ENCODE measurements around the gene DCST1.
A peak's percentile ranks its signal among the peaks of the same experiment; 100 is the strongest.

Gene DCST1

DNA sequence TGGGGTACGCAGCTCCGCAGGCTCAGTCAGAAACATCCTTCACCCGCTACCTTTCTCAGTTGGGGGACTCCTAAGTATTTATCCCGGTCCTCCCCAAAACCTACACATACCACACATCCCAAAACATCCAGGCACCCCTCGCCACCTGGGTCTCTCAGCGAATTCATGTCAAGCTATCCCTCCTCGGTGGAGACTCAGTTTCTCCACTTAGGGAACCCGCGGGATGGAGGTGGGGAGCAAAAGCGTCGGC lies 32.3 kb upstream of the DCST1 start:
- DNase-seq, result no peak

DNA sequence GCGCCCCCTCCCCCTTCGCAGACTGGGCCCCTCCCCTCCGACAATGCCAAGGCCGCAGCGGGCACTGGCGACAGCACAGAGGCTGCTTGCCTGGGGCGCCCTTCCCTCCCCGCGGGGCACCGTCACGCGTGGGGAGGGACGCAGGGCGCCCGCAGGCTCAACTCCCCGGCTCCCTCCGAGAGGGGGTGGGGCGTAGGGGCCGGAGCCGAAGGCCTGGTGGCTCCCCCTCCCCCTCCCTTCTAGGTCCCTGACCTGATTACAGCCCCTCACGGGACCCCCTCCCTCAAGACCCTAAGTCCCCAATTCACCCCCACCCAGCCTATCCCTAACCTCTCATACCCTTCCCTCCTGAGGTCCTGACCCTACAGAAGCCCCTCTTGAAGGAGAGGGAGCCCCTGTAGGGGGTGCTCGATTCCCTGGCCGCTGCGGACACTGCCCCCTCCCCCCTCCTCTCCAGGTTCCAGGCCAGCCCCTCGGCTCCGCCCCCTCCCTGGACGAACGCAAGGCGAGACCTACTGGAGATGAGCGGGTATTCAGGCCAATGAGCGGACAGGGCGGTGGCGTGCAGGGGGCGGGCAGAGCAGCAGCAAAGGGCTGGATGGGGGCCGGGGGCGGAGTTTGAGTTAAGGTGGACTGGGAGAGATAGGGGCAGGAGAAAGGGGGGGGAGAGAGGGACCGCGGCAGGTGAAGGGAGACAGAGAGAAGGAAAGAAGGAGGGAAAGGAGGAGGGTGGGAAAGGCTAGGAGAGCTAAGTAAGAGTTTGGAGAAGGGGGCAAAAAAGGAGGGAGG lies 31.8 kb upstream of the DCST1 start:
- DNase-seq, result peak; percentile 97

DNA sequence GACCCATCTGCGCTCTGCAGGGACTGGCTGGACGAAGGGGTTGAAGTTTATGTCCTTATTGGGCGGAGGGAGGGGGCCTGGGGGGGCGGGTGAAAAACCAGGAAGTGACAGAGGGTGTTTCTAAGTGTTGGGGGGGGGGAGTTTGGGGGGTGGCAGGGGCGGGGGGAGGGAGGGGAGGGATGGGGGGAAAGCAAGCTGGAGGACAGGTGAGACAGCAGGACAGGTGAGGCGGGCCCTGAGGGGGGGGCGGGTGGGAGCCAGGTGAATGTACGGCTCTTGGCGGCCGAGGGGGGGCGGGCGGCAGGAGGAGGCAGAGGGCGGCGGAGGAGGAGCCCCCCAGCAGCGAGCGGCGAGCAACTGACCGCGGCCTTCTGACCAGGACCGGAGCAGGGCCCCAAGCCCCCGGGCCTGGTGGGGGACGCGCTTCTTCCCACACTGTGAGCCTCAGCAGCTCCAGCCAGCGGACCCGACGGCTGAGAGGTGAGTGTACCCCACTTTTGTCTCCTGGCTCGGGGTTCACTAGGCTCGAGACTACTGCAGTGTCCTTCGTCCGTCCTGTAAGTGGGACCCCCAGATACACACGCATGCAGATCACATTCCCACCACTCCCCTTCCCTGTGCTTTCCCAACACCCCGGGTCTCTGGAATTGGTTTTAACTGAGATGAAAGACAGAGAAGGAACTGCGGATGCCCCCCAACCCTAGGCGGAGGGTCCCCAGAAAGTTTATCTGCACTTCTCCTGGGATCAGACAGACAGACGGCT lies 31.0 kb upstream of the DCST1 start, which contains the start of gene ZBTB7B:
ZBTB7B (plus strand) TSS at position 339 of the 763 bp plus-strand sequence. CDS start 11,859 bp downstream, outside the sequence.
- no peak for DNase-seq

DNA sequence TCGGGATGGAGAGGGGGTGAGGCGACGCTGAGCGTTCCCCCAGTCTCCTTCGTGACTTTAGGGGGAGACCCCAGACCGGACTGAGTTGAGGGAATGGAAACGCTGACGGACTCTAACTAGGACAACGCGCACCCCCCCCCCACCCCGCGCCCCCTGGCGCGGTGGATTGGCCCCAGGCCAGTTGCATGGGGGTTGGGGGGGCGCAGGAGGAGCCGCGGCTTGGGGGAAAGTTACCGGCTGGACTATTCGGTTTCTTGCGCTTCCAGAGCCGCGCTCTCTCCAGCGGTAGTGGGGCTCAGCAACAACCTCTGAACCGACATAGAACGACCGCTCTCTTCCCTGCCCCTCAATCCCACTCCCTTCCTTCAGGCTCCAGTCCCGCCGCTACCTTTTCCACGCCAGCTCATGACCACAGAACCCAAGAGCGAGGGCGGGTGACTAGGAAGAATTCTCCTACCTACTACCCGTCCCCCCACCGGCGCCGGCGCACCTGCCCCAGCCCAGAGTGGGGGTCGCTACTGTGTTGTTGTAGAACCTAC lies 30.3 kb upstream of the DCST1 start:
- peak; percentile 20 for DNase-seq

DNA sequence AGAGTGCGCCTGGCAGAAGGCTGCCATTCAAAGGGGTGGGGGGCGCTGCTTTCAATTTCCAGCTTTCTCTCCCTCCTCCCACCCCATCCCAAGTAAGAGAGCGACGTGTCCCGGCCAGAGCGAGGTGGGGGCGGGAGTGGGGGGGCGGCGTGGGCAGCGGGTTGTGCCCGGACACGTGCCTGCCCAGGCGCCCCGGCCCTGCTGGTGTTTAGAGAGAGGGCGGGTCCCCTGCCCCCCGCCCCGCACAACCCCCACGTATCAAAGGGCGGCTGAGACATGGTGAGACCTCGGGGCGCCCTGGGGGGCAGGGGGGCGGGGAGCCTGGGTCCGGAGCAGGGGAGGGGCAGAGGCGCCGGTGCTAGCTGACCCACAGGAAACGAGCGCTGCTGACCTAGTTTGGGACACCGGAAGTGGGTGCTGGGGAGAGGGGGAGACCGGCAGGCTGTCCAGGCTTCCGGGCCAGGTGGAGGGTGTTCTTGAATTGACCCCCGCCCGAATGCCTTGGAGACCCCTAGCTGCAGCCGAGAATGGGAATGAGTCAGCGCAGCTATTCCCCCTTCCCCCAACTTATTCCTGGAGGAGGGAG lies 29.8 kb upstream of the DCST1 start:
- DNase-seq, result peak; percentile 17

DNA sequence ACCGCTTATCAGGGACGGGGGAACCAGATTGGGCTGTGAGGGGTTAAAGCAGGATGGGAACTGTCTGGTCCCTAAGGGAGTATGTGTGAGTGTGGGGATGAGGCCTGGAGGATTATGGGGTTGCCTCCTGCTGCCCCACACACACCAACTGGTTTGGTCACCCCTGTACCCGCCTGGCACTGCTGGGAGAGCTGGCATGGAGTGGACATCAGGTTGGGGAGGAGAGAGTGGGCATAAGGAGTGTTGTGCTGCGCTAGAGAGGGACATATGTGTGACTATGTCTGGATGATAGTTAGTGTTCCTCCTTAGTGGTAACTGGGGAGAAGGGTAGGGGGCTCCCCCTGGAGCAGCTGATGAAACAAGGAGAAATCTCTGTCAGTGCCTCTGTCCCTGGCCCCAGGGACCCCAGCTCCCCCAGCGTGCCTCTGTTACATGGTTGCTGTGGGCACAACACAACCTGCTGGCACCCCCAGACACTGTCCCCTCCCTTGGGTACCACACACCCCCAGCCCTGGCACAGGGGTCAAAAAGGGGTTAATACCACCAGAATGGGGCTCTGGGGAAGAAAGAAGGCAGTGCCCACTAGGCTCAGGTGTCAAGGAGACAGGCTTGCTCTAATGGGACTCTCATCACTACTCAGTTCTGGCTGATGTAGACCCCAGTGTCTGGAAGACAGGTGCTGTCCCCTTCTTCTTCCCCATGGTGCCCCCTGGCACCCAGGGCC lies 29.1 kb upstream of the DCST1 start:
- DNase-seq, result no peak

DNA sequence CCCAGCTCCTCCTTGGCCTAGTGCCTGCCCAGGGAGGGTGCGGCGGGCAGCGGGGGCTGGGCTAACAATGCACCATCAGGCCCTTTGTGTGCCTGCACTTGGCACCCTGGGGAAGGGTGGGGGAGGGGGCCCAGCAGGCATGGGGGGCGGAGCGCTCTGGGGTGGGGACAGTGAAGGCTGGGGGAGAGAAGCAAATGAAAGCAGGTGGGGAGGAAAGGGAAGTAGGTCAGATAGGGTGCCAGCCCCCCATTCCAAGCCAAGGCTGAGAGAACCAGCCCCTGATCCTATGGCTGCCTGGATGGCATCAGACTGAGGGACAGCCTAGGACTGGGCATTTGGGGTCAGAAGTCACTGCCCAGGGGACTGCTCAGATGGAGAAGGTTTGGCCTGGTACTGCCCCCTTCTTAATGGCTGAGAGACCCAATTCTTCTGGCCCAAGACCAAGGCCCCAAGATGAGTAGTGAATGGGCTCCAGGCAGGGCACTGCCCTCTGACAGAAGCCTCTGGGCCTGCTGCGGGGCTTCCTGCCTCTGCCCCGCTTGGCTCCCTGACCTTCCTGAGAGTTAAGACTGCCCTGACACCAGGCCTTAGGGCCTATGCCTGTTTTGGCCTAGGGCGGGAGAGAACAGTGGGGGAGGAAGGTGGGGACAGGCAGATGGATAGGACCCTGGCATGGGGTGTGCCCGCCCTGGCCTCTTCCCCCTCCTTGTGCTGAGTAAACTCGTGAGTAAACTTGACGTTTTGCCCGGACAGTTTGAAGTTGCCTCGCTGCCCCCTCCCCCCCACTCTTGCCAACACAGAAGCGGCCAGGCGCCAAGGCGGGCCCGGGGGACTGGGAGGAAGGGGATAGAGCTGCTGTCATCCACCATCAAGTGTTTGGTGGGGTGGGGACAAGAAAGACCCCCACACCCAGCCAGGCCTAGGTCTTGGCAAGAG lies 28.3 kb upstream of the DCST1 start:
- no peak for DNase-seq

DNA sequence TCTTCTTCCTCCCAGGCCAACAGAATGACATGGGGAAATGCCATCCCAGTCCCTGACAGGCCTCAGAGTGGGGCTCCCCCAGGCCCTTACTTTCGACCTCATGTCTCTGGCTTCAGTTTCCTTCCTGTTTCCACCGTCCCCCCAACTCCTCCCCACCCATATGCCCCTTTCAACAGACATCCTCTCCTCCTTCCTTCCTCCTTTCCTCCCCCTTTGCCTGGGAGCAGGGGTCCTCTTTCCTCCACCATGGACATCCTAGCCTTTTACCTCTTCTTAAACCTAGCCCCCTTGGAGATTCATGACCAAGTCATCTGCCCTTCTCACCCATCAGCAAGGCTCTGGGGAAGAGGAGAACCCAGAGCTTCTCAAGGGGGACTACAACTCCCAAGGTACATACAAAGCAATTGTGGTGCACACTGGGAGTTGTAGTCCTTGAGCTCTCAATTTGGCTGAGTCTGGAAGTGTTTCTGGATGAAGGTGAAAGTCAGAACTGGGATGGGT lies 27.0 kb upstream of the DCST1 start:
- DNase-seq, result no peak

DNA sequence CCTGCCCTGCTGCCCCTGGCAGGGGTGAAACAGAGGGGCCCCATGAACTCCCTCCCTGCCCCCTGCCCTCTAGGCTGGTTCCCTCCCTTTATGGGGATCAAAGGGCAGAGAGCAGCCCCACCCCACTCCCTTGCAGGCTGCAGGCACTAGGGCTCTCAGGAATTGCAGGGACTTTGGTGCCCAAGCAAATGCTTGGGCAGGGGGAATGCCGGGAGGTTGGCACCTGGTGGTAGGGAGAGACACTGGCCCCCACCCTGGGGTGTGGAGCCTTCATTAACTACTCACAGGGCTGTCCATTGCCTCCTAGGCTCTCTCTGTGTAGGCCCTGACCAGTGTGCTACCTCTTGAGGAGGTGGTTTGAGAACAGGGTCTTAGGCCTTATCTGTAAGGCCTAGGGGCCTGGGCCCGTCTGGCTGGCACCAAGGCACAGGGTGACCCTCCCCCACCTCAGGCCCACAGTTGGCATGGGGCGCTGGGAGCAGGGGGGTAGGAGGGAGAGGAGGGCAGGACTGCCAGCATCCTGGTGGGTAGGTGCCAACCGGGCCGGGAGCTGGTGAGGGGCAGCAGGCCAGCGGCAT lies 26.3 kb upstream of the DCST1 start:
- DNase-seq, result no peak

DNA sequence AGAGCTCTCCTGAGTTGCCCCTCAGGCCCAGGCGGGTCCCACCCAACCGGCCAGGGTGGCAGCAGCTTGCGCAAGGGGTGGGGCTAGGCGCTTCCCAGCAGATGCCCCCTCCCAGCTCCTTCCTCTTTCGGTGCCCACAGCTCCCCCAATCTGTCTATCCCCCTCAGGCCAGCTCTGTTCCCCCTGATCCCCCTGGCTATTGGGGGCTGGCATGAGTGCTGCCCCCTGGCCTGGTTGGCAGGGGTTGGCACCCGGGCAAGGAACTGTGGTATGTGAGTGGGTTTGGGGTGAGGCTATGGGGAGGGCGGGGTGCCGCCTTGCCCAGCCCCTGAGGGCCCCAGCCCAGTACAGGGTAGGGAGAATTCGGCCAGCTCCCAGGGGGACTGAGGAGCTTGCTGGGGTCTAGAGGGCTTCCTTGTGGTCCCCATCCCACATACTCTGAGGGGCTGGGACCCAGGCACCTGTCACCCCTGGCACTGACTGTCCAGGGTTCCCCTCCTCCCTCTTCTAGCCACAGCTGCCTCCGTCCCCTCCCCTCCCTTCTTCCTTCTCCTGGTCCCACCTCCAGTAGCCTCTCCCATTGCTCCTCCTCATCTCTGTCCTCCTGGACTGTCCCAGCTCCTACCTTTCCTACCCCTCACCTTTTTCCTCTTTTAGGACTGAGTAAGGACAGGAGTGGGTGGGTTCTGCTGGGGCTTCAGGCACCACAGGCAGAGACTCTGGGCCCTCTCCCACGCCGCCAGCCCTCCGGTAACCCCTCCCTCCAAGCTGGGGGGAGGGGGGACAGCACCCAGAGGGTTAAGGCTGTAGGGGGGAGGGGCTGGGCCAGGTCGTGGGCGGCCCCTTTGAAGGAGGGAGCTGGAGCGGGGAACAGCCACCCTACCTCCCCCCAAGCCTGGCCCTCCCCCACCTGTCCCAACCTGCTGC lies 25.3 kb upstream of the DCST1 start:
- DNase-seq, result no peak

DNA sequence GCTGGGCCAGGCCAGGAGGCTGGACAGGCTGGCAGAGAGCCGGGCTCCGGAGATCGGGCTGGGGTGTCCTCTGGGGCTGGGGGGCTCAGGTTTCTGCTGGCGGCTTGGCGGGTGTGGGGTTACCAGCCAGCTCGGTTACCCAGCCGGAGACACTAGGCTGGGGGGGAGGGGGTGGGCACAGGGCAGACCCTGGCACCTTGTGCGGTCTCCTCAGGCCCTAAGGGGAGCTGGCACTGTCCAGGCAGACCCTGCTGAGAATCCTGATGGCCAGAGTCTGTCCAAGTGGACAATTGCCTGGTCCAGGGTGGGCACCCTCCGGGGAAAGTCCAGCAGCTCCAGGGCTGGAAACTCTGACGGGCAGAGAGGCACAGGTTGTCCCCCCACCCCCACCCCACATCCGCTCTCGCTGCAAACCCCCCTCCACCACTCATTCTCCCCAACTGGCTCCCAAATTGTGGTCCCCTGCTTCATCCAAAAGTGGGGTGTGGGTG lies 24.4 kb upstream of the DCST1 start:
- no peak for DNase-seq

DNA sequence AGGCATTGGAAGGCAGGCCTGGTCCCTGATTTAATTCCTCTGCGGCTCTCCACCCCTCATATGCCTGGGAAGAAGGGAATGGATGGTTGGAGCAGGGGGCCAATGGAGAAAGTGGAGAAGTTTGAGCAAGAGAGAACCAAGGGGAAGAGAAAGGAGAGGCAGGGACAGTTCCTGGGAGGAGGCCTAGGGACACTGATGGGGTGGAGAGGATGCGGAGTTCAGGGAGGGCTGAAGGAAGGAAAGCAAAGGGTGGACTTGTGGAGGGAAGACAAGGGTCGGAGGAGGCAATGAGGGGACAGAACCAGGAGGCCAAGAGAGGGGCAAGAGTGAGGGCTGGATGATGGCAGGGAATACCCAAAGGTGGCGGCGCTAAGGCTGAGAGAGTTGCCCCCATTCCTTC lies 23.9 kb upstream of the DCST1 start:
- DNase-seq, result no peak

DNA sequence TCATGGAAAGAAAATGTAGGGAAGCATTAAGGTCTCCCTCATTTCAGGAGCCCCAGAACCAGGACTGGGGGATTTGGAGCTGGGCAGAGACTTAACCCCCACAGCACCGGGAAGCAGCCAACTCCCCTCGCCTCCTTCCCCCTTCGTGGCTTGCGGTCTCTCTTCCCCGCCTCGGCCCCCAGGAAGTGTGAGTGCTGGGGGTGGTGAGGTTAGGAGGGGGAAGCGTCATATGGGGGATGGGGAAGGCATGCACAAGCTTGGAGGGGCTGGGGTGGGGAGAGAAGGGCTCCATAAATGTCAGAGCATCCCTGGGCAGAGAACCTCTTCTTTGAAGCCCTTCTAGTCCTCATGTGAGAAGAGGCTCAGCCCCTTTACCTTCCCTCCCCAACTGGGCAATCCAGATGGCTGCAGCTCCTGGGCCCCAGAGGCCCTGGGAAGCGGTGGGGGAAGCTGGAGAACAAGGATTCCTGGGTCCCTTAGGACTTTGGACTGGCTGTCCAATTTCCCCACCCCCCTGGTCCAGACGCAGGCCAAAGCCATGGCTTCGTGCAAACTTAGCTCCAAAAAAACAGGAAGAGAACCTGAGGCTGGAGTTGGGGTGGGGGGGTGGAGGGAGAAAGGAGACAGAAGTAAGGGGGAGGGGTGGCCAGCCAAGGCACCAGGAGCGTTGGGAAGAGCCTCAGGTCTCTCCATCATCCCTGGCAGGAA lies 23.3 kb upstream of the DCST1 start:
- DNase-seq, result no peak

DNA sequence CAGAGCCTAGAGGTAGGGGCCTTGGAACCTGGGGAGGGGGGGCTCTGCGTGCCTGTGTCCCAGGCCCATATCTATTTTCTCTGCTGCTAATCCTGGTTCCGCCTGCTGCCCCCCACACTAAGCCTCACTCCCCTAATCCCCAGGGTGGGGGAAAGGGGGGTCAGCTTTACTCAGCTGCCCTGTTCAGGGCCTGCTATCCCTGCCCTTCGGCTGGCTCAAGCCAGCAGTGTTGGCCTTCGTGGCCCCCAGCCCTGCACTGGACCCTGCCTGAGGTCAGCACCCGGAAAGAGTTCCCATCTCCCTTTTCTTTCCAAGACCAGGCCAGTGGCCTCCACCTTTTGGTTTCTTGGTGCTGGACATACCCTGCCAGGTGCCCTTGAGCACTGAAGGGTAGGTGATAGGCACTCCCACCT lies 22.6 kb upstream of the DCST1 start:
- no peak for DNase-seq

DNA sequence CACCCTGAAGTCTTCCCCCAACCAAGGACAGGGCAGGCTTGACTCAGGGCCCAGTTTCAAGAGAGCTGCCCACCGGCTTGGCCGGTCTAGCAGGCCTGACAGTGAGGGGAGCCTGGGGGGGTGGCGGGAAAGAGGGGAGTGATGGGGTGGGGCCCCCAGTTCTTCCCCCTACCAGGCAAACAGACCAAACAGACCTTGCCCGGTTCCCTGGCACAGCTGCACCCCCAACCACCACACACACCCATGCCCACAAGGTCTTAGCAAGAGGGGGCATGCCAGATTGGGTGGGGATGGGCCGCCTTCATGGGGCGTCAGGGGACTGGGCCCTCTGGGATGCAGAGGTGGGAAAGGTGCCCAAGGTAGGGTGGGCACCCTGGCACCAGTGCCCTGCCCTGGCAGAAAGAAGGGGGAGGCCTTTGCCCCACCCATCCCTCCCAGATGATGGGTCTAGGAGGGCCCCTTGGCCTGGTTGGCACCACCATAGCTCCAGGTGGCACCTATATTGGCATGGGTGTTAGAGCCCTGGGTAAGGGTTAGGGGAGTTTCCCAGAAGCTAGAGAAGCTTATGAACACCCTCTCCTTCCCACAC lies 22.1 kb upstream of the DCST1 start:
- DNase-seq, result no peak

DNA sequence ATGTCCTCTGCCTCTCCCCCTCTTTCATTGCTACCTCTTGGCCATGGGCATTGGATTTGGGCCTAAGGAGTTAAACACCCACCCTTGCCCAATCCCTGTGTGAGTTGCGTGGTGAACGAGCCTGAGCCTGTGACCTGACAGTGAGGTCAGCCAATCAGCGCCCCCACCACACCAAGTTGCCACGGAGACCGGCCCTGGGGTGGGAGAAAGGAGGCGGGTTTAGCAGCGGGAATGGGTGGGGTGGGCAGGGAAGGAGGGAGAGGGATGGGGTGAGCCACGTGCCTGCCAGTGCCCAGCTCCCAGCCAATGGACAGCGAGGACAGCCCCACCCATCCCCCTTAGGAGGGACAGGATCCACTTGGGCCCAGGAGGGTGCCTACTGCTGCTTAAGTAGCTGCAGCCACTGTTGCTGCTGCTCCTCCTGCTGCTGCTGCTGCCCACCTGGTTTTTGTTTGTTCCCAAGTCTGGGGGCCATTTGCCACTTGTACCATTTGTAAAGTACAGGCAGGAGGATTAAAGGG lies 21.5 kb upstream of the DCST1 start:
- peak; percentile 57 for DNase-seq

DNA sequence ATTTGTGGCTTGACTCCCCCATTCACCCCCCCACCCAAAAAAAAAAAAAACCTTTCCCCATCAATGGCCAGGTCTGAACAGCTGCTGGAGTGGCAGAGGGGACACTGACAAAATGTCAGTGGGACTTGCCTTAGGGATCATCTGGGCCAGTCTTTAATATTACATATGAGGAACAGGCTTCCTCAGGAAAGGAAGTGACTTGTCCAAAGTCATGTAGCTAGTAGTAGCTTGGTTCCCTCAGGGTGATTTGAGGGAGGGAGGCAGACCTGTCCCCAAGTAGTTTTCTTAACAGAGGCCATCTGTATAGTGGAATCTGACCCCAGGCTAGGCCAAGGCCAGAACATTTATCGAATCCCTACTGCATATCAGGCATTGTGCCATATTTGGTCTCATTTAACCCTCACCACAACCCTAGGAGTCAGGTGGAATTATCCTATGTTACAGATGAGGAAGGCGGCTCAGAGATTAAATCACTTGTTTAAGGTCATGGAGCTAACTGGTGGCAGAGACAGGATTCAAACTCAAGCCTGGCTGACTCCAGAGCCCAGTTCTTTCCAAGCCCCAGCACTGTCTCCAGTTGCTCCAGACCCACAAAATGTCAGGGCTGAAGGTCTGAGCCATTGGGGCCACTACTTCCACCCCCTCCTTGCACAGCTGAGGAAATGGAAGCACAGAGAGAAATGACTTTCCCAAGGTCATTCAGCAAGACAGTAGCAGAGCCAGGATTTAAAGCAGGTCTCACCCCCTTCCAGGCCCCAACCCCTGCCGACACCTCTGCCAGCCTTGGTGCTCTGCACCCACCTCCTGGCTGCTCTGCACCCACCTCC lies 20.6 kb upstream of the DCST1 start:
- no peak for DNase-seq

DNA sequence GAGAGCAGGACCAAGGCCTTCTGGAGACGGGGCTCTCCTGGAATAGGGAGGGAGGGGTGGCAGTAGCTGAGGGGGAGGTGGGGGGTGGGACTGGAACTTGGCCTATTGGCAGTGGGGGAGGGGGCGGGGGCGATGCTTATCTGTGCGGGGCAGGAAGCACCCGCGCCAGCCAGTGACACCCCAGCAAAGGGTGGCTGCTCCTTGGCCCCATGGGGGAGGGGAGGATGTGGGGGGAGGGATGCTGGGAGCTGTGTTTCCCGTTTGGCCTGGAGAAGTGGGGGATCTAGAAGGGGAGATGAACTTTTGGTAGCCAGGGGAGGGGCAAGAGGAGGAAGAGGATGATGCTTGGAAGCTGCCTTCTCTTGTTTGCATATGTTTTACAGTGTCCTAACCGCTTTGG lies 20.0 kb upstream of the DCST1 start:
- no peak for DNase-seq

All from DMS79 treated with DMSO at 0.1 percent for 48 hours (cell line).